Measurements from ENCODE around the gene TRABD.

DNA sequence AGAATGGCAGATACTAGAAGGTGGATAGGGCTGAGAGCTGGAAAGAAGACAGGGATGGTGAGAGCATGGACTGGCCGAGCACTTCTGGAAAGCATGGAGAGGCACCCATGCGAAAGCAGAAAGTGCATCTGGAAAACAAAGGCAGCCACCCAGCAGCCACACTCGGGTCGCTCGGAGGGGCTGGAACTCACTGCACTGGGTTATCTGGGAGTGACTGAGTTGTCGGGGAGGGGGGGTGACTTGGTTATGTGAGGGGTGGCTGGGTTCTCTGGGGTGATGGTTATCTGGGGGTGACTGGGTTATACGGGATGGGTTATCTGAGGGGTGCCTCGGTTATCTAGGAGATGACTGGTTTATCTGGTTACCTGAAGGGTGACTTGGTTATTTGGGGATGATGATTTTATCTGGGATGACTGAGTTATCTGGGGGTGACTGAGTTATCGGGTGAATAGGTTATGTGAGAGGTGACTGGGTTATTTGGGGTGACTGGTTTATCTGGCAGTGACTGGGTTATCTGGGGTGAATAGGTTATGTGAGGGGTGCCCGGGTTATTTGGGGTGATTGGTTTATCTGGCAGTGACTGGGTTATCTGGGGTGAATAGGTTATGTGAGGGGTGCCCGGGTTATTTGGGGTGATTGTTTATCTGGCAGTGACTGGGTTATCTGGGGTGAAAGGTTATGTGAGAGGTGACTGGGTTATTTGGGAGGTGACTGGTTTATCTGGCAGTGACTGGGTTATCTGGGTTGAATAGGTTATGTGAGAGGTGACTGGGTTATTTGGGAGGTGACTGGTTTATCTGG lies 17.8 kb upstream of the TRABD start:
- TF ChIP-seq GATA3 (IDR thresholded peaks at IDR 0.05; ENCODE audit: low read depth, low read length) (no peak), GATA2 (IDR thresholded peaks at IDR 0.05; ENCODE audit: low read depth, low read length) (no peak)

Data from SH-SY5Y (cell line).